HG03558 (cell line): ENCODE data around the gene DDX39B.
"Not testable (repeated sequence)": the region's sequence is repeated elsewhere in the genome, so short reads cannot be mapped to it uniquely, and the experiment has no call there.

Source experiments
- ATAC-seq: cut with Tn5 transposase; IDR thresholded peaks from one replicate; pipeline ENCODE4 v1.9.1; 2021; ENCODE audit warnings: moderate number of reproducible peaks; ENCODE audit not compliant: unreplicated experiment; ENCODE audit errors: extremely low read depth

Gene DDX39B

GRCh38 chr6:31551371-31551770 is 9.6 kb upstream of the DDX39B start:
- ATAC-seq, result not testable (repeated sequence)

- no peak for ATAC-seq
Measured at GRCh38 chr6:31548544-31548873, 6.7 kb upstream of the DDX39B start.

GRCh38 chr6:31547727-31548543 is 6.1 kb upstream of the DDX39B start:
- no peak for ATAC-seq

GRCh38 chr6:31546958-31547726 is 5.3 kb upstream of the DDX39B start, which contains the start of gene NFKBIL1:
NFKBIL1 (plus strand) TSS chr6:31547608; CDS start chr6:31547695, 87 bp downstream.
- no peak for ATAC-seq

GRCh38 chr6:31546339-31546957 is 4.6 kb upstream of the DDX39B start, which contains the start of gene ATP6V1G2:
ATP6V1G2 (minus strand) TSS chr6:31546608; CDS start chr6:31546559, 49 bp downstream.
- ATAC-seq, result peak; percentile 38

GRCh38 chr6:31545291-31545690 is 3.5 kb upstream of the DDX39B start:
- ATAC-seq, result no peak

GRCh38 chr6:31544676-31545075 is 2.9 kb upstream of the DDX39B start:
- ATAC-seq, result no peak

- ATAC-seq, result no peak
Measured at GRCh38 chr6:31543639-31544038, 1.8 kb upstream of the DDX39B start.

GRCh38 chr6:31541059-31541657 is 645 bp downstream of the DDX39B start:
- no peak for ATAC-seq

GRCh38 chr6:31540640-31541039 is 1.2 kb downstream of the DDX39B start:
- no peak for ATAC-seq

GRCh38 chr6:31538805-31539400 is 2.9 kb downstream of the DDX39B start:
- no peak for ATAC-seq

GRCh38 chr6:31535538-31536324 is 6.1 kb downstream of the DDX39B start:
- ATAC-seq, result no peak

- no peak for ATAC-seq
Measured at GRCh38 chr6:31534521-31535040, 7.2 kb downstream of the DDX39B start.

GRCh38 chr6:31534011-31534410 is 7.8 kb downstream of the DDX39B start:
- no peak for ATAC-seq

GRCh38 chr6:31533455-31533841 is 8.4 kb downstream of the DDX39B start:
- no peak for ATAC-seq

GRCh38 chr6:31532644-31533454 is 9.0 kb downstream of the DDX39B start:
- ATAC-seq, result no peak

GRCh38 chr6:31531771-31532643 is 9.8 kb downstream of the DDX39B start:
- ATAC-seq, result no peak
